Measurements from ENCODE around the gene ABCC5.

DNA sequence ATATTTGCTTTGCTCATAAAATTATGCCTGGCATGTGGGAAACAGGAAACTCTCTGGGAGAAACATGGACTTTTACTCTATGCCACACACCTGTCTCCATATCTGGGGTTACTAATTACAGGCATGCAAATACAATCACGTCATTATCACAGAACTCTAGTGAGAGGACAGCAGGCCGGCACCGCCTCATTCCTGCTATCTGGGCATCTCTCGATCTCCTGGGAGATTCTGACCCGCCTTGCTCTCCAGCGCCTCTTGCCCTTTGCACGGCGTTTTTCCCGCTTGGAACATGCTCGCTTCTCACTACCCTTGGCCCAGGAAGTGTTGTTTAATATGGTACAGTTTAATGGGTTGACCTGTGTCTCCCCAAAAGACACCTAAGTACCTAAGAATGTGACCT, 87.6 kb downstream of the ABCC5 start:
- TF ChIP-seq, protein P1, sequence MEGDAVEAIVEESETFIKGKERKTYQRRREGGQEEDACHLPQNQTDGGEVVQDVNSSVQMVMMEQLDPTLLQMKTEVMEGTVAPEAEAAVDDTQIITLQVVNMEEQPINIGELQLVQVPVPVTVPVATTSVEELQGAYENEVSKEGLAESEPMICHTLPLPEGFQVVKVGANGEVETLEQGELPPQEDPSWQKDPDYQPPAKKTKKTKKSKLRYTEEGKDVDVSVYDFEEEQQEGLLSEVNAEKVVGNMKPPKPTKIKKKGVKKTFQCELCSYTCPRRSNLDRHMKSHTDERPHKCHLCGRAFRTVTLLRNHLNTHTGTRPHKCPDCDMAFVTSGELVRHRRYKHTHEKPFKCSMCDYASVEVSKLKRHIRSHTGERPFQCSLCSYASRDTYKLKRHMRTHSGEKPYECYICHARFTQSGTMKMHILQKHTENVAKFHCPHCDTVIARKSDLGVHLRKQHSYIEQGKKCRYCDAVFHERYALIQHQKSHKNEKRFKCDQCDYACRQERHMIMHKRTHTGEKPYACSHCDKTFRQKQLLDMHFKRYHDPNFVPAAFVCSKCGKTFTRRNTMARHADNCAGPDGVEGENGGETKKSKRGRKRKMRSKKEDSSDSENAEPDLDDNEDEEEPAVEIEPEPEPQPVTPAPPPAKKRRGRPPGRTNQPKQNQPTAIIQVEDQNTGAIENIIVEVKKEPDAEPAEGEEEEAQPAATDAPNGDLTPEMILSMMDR (conservative IDR thresholded peaks at IDR 0.05), result no peak
- TF ChIP-seq EZH2 (IDR thresholded peaks at IDR 0.05; ENCODE audit: low read depth), result no peak

Measured in PC-9 (cell line).